PFSK-1 (cell line): Measurements from ENCODE around the gene CNN2.

ENCODE experiments used
- FOXP2 ChIP-seq: optimal IDR thresholded peaks from 2 replicates; pipeline ENCODE3; 2011; ENCODE audit warnings: borderline replicate concordance, control low read depth, inconsistent platforms; ENCODE audit not compliant: insufficient read depth; ENCODE audit errors: extremely low read length, extremely low read depth
- POLR2AphosphoS5 ChIP-seq: IDR thresholded peaks from 2 replicates; pipeline ENCODE4 v1.6.1; 2012; ENCODE audit warnings: low read depth, mild to moderate bottlenecking, control low read depth, low read length, moderate library complexity
- SIN3A ChIP-seq: IDR thresholded peaks from 2 replicates; pipeline ENCODE4 v1.6.1; 2012; ENCODE audit warnings: mild to moderate bottlenecking, low read length, moderate library complexity, borderline replicate concordance; ENCODE audit not compliant: insufficient read depth
- TAF1 ChIP-seq: IDR thresholded peaks from 2 replicates; pipeline ENCODE4 v1.6.1; 2012; ENCODE audit warnings: low read length, control low read depth, borderline replicate concordance; ENCODE audit not compliant: insufficient read depth
- TF ChIP-seq, protein P1 (sequence below), 2 experiments: IDR thresholded peaks; 2 replicates each; pipeline versions ENCODE4 v1.6.1 to v1.8.0; 2011 to 2012; ENCODE audit warnings: low read depth in 2 of 2, low read length in 2 of 2, control low read depth in 1 of 2, inconsistent platforms in 1 of 2, mild to moderate bottlenecking in 1 of 2, moderate library complexity in 1 of 2; ENCODE audit not compliant: insufficient read depth in 1 of 2

DNA sequence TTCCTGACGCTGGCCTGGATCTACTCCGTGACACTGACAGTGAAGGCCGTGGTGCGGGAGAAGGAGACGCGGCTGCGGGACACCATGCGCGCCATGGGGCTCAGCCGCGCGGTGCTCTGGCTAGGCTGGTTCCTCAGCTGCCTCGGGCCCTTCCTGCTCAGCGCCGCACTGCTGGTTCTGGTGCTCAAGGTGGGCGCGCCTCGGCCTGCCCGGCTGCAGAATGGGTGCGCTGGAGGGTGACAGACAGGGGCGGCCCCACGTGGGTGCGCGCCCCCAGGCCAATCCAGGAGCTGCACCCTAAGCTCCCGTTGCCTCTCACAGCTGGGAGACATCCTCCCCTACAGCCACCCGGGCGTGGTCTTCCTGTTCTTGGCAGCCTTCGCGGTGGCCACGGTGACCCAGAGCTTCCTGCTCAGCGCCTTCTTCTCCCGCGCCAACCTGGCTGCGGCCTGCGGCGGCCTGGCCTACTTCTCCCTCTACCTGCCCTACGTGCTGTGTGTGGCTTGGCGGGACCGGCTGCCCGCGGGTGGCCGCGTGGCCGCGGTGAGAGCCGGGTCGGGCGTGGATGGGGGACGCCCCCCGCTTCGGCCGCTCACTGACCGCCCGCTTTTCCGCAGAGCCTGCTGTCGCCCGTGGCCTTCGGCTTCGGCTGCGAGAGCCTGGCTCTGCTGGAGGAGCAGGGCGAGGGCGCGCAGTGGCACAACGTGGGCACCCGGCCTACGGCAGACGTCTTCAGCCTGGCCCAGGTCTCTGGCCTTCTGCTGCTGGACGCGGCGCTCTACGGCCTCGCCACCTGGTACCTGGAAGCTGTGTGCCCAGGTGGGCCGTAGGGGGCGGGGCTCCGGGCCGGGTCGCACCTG is 20.7 kb downstream of the CNN2 start:
- TF ChIP-seq POLR2AphosphoS5 (no peak), SIN3A (no peak), TAF1 (no peak), FOXP2 (no peak)
- TF ChIP-seq, protein P1, sequence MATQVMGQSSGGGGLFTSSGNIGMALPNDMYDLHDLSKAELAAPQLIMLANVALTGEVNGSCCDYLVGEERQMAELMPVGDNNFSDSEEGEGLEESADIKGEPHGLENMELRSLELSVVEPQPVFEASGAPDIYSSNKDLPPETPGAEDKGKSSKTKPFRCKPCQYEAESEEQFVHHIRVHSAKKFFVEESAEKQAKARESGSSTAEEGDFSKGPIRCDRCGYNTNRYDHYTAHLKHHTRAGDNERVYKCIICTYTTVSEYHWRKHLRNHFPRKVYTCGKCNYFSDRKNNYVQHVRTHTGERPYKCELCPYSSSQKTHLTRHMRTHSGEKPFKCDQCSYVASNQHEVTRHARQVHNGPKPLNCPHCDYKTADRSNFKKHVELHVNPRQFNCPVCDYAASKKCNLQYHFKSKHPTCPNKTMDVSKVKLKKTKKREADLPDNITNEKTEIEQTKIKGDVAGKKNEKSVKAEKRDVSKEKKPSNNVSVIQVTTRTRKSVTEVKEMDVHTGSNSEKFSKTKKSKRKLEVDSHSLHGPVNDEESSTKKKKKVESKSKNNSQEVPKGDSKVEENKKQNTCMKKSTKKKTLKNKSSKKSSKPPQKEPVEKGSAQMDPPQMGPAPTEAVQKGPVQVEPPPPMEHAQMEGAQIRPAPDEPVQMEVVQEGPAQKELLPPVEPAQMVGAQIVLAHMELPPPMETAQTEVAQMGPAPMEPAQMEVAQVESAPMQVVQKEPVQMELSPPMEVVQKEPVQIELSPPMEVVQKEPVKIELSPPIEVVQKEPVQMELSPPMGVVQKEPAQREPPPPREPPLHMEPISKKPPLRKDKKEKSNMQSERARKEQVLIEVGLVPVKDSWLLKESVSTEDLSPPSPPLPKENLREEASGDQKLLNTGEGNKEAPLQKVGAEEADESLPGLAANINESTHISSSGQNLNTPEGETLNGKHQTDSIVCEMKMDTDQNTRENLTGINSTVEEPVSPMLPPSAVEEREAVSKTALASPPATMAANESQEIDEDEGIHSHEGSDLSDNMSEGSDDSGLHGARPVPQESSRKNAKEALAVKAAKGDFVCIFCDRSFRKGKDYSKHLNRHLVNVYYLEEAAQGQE (IDR thresholded peaks at IDR 0.05; ENCODE audit: insufficient read depth in 1 of 2, low read depth in 2 of 2, low read length in 2 of 2) = no peak
